Measurements from ENCODE around the gene MAGI1. TPM values are rescaled to one million over a fixed set of nuclear protein-coding genes. Genes with fewer than 3 reads are reported as not detected.

Gene MAGI1
- total RNA-seq, 4 donors from 2014 or later, result 49.5 to 72.1 (median 67.6) TPM

- TF ChIP-seq POLR2A (IDR thresholded peaks at IDR 0.05), result no peak
- TF ChIP-seq, protein P1, sequence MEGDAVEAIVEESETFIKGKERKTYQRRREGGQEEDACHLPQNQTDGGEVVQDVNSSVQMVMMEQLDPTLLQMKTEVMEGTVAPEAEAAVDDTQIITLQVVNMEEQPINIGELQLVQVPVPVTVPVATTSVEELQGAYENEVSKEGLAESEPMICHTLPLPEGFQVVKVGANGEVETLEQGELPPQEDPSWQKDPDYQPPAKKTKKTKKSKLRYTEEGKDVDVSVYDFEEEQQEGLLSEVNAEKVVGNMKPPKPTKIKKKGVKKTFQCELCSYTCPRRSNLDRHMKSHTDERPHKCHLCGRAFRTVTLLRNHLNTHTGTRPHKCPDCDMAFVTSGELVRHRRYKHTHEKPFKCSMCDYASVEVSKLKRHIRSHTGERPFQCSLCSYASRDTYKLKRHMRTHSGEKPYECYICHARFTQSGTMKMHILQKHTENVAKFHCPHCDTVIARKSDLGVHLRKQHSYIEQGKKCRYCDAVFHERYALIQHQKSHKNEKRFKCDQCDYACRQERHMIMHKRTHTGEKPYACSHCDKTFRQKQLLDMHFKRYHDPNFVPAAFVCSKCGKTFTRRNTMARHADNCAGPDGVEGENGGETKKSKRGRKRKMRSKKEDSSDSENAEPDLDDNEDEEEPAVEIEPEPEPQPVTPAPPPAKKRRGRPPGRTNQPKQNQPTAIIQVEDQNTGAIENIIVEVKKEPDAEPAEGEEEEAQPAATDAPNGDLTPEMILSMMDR (IDR thresholded peaks at IDR 0.05), result no peak
- no peak for DNase-seq
- no peaks in the 10 kb centered on the region for H3K9me3 ChIP-seq
- no peaks in the 10 kb centered on the region for H3K36me3 ChIP-seq
- H3K27ac ChIP-seq, result no peak overlapping the region
- no peaks in the 10 kb centered on the region for H3K4me1 ChIP-seq
- H3K4me3 ChIP-seq, result no peak overlapping the region
- no peaks in the 10 kb centered on the region for H3K27me3 ChIP-seq
Measured at GRCh38 chr3:65391068-65391467, 647.6 kb downstream of the MAGI1 start.

- Histone ChIP-seq H3K9me3 (no peaks in the 10 kb centered on the region), H3K27ac (no peak overlapping the region), H3K4me1 (no peaks in the 10 kb centered on the region), H3K4me3 (no peak overlapping the region), H3K36me3 (peaks cover 0 to 4% (median 0%) of the 10 kb centered on the region in 3 donors), H3K27me3 (no peaks in the 10 kb centered on the region)
- TF ChIP-seq POLR2A (IDR thresholded peaks at IDR 0.05), result no peak
- TF ChIP-seq, protein P1 (IDR thresholded peaks at IDR 0.05), result no peak
- no peak for DNase-seq
Measured at GRCh38 chr3:65385805-65386204, 652.9 kb downstream of the MAGI1 start.

GRCh38 chr3:65381496-65382010 lies 657.2 kb downstream of the MAGI1 start:
- H3K27me3 ChIP-seq, result no peaks in the 10 kb centered on the region
- no peak for TF ChIP-seq POLR2A (IDR thresholded peaks at IDR 0.05)
- TF ChIP-seq, protein P1 (IDR thresholded peaks at IDR 0.05), result no peak
- no peak overlapping the region for H3K4me3 ChIP-seq
- no peaks in the 10 kb centered on the region for H3K9me3 ChIP-seq
- no peaks in the 10 kb centered on the region for H3K4me1 ChIP-seq
- DNase-seq, result no peak
- peaks cover 0 to 22% (median 0%) of the 10 kb centered on the region in 3 donors for H3K36me3 ChIP-seq
- no peak overlapping the region for H3K27ac ChIP-seq

DNA sequence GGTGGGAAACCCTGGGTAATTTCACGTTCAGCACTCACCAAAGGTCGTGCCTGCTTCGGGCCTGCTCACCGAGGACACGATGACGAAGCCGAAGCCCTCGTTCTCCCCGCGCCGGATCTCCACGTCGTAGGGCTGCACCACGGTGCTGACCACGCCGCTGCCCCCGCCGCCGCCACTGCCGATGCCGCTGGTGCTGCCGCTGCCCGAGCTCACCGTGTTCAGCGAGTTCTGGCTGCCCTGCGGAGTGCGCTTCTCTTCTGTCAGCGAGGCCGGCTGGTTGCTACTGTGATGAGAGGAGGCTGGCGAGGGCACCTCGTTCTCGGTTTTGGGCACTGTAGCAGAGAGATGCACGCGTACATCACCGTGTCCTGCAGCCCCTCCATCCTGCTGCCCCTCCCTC lies 659.5 kb downstream of the MAGI1 start:
- Histone ChIP-seq H3K36me3 (peaks cover 0 to 22% (median 0%) of the 10 kb centered on the region in 3 donors), H3K4me3 (no peak overlapping the region), H3K27ac (no peak overlapping the region), H3K9me3 (no peaks in the 10 kb centered on the region), H3K27me3 (no peaks in the 10 kb centered on the region), H3K4me1 (no peaks in the 10 kb centered on the region)
- no peak for TF ChIP-seq POLR2A (IDR thresholded peaks at IDR 0.05)
- TF ChIP-seq, protein P1 (IDR thresholded peaks at IDR 0.05), result no peak
- DNase-seq, result no peak

GRCh38 chr3:65377637-65378036 lies 661.1 kb downstream of the MAGI1 start:
- DNase-seq, result no peak

More at GRCh38 chr3:65377637-65378036, 661.1 kb downstream of the MAGI1 start:
- H3K4me1 ChIP-seq, result no peaks in the 10 kb centered on the region
- no peaks in the 10 kb centered on the region for H3K27me3 ChIP-seq
- no peak overlapping the region for H3K4me3 ChIP-seq
- H3K27ac ChIP-seq, result no peak overlapping the region
- no peaks in the 10 kb centered on the region for H3K9me3 ChIP-seq
- peaks cover 0 to 22% (median 0%) of the 10 kb centered on the region in 3 donors for H3K36me3 ChIP-seq
- TF ChIP-seq, protein P1 (IDR thresholded peaks at IDR 0.05), result no peak
- no peak for TF ChIP-seq POLR2A (IDR thresholded peaks at IDR 0.05)
